ENCODE data around the gene WDFY1.
A peak's percentile ranks its signal among the peaks of the same experiment; 100 is the strongest.

Gene WDFY1

DNA sequence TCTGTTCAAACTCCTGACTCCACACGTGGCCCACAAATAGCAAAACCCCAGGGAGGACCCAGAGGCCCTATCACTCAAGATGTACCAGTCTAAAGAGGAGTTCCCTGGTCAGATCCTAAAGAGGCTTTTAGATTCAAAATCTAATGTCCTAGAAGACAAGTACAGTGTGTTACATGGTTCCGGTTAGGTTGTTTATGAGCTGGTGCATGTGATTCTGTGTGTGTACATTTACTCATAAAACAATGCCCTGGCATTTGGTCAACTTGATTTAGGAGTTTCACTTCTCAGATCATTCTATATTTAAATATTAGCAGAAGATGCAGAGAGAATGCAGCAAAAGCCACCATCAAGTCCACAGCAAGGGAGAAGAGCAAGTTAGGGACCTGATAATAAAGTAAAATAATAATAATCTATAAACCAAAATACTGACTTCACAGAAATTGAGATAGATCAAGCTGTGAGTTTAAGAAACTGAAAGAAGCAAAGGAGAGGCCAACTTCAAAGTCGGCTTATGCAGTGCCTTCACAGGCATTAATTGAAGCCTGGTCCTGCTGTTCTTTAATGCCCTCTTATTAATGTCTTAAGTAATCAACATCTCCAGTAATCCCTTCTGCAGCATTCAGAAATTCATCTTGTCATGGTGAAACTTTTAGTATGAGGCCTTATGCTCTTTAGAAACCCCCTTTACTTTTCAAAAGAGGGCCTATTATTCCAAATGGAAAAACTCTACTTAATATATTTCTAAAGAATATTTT lies 103.5 kb downstream of the WDFY1 start:
- no peak for TF ChIP-seq CTCF (IDR thresholded peaks at IDR 0.05)

DNA sequence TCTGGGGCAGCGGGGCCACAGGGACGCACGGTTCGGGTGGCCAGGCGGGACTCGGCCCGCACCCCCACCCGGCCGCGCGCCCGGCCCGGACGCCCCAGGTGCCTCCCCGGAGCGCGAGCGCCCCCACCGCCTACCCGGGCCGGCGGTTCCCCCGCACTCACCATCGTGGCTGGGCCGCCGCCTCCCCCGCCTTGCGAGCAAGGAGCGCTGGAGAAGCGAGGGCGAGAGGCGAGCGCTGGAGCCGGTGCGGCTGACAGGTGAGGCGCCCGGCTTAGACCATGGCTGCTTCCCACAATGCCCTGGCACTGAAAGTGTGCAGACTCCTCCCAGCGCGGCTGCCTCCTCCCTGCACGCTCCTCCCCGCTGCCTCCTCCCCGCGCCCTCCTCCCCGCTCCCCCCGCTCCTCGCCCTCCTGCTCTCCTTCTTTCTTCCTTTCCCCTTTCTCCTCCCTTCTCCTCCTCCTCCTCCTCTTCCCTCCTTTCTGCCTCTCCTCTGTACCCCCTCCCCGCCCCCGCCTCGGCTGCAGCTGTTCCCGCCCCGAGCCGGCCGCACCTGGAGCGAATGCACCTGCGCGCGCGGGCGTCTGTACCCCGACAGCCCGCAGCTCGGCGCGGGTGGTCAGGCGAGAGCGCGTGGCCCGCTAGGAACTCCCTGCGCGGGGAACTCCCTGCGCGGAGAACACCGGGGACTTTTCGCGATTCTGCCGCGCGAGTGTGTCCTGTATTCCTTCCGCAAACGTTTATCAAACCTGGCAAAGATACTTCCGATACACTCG lies 107.7 kb downstream of the WDFY1 start, which contains the start of gene AP1S3:
TSS of gene AP1S3 (minus strand) at position 296 of the 775 bp plus-strand sequence. CDS start at position 164, 132 bp downstream.
- TF ChIP-seq CTCF (IDR thresholded peaks at IDR 0.05) = peak; percentile 5; the same call in 1 of the 2 replicates

GRCh38 chr2:223835701-223836532 lies 109.2 kb downstream of the WDFY1 start:
- TF ChIP-seq CTCF (IDR thresholded peaks at IDR 0.05) = no peak

- no peak for TF ChIP-seq CTCF (IDR thresholded peaks at IDR 0.05)
Measured at GRCh38 chr2:223834431-223834830, 110.7 kb downstream of the WDFY1 start.

DNA sequence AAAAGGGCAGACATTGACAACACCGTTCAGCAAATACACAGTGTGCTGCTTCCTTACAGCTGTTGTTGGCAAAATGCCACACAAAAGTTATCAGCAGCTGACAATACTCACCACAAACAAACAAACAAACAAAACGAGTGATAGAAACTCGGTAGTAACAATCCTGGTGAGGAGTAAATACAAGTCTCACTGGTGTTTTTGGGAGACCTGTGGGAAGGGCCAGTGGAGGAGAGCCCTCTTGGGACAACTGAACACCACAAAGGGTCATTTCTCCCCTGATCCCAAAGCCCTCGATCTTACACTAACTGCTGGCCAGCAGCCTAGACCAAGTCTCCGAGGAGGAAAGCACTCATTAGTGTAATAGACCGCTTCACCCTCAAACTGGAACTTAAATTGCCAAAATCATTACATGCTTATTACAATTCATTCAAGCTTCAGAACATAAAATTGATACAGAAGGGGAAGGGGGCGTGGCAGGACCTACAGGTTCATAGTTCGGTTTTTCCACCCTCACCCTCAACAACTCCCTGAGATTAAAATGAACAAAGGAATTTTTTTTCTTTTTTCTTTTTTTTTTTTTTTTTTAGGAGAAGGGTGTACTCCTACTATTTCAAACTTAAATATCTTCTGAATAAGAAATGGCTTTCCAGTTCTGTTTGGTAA lies 112.8 kb downstream of the WDFY1 start:
- no peak for TF ChIP-seq CTCF (IDR thresholded peaks at IDR 0.05)

GRCh38 chr2:223829128-223829527 lies 116.0 kb downstream of the WDFY1 start:
- TF ChIP-seq CTCF (IDR thresholded peaks at IDR 0.05) = no peak

DNA sequence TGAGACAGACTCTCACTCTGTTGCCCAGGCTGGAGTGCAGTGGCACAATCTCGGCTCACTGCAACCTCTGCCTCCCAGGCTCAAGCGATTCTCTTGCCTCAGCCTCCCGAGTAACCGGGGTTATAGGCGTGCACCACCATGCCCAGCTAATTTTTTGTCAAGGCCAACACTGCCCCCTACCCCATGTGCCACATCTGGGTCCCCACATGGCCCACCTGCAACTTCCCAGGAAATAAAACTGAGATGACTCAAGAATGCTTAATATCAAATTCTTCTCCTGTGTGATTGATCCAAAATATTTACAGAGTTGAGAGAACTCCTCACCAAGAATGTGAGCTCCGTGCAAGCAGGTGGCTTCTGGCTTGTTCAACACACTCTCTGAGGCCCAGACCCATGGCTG lies 116.8 kb downstream of the WDFY1 start:
- no peak for TF ChIP-seq CTCF (IDR thresholded peaks at IDR 0.05)

Data from LNCAP (cell line).